T-helper 1 cell treated with Interleukin-12 subunit alpha and Interleukin-12 subunit beta and Interleukin-4 antibody, amounts not matched to agents 30 ng/mL and 1 ng/mL, for 36 hours (primary cell): ENCODE measurements around the gene BRINP1. TPM values are rescaled to one million over a fixed set of nuclear protein-coding genes. Genes with fewer than 3 reads are reported as not detected.

Source experiments
- intact Hi-C: fragments of 100-400 bp; cut with micrococcal nuclease; formaldehyde crosslinking; loops from one replicate; pipeline ENCODE4 v1.15.1; 2024
- total RNA-seq: library from RNA; stranded (reverse); gene quantifications from 2 replicates; pipeline ENCODE4 v1.2.3, GENCODE V29; 2022

Gene BRINP1, protein sequence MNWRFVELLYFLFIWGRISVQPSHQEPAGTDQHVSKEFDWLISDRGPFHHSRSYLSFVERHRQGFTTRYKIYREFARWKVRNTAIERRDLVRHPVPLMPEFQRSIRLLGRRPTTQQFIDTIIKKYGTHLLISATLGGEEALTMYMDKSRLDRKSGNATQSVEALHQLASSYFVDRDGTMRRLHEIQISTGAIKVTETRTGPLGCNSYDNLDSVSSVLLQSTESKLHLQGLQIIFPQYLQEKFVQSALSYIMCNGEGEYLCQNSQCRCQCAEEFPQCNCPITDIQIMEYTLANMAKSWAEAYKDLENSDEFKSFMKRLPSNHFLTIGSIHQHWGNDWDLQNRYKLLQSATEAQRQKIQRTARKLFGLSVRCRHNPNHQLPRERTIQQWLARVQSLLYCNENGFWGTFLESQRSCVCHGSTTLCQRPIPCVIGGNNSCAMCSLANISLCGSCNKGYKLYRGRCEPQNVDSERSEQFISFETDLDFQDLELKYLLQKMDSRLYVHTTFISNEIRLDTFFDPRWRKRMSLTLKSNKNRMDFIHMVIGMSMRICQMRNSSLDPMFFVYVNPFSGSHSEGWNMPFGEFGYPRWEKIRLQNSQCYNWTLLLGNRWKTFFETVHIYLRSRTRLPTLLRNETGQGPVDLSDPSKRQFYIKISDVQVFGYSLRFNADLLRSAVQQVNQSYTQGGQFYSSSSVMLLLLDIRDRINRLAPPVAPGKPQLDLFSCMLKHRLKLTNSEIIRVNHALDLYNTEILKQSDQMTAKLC
- not detected in 2 replicates for total RNA-seq

DNA sequence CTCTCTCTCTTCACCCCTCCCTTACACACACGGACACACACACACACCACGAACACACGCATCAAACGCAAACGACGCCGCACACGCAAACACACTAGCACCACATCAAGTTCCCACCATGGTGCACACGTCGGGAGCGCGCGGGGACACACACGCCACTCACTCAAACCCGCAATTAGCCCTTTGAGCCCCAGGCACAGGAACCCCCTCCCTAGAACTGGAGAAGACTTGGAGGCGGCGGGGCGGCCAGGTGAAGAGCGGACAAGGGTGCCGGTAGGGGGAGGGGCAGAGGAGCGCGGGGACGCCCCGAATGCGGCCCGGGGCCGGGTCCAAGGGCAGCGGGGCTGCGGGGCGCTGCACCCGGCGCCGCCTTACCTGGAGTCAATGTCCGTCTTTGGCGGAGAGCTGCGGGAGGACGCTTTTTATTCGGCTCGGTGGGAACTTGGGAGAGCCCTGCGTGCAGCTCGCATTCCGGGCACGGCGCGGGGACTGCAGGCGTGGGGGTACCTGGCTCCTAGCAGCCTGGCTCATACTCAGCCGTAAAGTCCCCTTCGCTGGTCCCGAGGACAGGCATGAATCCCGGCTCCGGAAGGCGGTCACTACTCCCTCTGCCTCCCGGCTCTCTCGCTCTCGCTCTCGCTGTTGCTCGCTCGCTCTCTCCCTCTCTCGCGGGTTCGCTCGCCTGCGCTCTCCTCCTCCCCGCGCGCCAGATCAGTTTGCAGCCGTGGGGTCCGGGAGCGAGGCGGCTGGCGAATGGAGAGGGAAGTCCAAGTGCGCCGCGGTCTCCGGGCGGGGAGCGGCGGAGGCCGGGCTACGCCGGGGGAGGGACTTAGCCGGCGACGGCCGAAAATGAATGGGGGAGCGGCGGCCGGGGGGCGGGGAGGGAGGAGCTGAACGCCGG, at the start of gene BRINP1:
TSS of gene BRINP1 (minus strand) at position 755 of the 901 bp plus-strand sequence. CDS start 56,080 bp downstream, outside the sequence.
- intact Hi-C loops: loop anchor here (10.0 kb wide), 1 partner anchor 1724 kb away; no protein-coding TSS in a partner anchor

DNA sequence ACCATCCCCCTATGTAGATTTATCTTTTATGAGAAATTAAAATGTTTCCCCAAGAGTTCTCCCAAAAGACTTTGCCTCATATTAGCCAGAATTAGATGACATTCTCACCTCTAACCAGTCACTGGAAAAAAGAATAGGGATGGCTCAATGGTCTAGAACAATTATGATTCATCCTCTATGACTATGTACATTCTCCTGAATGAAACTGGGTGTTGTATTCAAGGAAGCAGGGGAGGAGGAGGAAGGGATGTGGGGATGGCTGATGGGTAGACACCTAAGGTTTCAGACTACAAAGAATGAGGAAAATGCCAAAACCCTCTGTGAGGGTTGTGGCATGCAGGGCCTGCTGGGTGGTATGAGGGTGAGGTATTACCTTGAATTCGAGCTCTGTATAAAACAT, 49.5 kb upstream of the BRINP1 start:
- intact Hi-C loops: no loop called here

DNA sequence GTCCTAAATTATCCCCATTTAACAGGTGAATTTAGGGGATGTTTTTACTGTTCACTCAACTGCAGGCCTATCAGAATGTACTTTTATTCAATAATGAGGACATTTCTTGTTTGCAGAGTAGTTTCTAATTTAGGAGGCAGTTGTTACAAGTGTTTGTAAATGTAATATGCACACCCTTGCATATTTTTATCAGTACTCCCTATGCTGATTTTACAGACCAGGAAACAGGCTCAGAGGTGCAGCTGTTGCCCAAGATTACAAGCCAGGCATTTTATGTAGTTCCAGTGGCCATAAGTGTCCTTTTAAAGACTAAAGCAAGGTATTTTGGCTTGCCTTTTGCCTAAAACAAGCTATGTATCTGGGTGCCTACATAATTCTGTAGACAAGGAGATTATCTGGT, 47.6 kb upstream of the BRINP1 start:
- intact Hi-C loops: no loop called here

DNA sequence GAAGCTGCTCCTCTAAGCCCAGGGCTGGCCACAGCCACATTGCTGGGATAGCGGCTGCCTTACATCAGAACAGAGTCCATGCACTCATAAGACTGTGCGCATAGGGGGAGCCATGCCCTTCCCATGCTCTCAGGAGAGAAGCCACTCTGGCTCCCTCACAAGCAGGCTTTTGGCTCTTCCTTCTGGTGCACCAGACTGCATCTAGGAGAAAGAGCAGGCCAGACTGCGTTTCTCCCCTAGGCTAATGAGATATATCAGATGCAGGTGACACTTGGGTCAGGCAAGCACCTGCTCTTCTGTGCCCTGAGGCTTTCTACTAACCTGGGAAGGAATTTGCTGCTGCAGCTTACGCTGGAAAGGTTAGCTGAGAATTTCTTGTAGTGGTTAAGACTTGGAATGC, 43.2 kb upstream of the BRINP1 start:
- intact Hi-C loops: no loop called here

DNA sequence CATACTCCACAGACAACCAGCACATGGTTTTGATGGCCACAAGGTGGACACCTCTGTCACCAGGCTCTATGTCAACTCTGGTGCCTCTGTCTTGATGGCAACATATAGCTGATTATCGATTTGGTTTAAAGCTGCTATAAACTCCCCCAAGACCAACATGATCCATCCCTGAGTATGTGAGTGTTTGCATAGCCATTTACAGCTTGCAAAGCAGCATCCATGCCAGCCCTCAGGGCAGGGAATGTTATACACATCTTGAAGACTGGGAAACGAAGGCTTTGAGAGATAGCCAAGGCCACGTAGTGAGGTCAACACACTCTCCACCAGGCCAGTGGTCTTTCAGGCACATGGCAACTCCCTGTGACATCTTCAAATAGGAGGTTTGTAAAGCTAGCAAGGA, 40.3 kb upstream of the BRINP1 start:
- intact Hi-C loops: no loop called here

DNA sequence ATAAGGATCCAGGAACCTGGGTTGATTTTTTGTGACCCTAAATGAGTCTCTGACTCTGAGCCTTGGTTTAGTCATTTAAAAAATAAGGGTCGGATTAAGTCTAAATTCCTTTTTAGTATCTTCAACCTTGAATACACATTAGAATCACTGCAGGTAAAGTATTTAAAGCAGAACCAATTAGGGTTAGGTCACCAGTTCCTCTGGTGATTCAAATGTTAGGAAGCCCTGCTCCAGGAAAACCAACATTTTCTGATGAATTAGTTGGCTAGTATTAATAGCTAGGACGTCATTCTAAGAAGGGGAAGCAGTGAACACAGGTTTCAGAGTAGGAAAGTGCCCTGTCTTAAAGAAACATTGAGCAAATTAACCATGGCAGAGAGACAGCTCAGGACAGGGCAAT, 31.4 kb upstream of the BRINP1 start:
- intact Hi-C loops: no loop called here

DNA sequence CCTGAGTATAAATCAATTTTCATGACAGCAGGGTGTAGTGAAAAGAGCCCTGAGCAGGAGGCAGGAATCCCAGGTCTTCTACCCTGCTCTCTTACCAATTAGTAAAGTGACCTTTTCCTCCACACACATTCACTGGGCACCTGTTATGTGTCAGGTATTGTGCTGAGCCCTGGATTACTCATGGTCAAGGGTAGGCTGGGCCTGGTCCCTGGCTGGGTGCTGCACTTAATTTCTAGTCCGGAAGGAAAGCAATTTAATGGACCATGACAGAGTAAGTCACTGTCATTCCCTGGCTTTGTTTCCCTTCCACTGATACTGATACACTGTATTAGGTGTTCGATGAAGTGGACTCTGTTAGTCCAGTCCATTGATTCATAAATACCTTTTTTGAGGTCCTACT, 29.1 kb upstream of the BRINP1 start:
- intact Hi-C loops: no loop called here

DNA sequence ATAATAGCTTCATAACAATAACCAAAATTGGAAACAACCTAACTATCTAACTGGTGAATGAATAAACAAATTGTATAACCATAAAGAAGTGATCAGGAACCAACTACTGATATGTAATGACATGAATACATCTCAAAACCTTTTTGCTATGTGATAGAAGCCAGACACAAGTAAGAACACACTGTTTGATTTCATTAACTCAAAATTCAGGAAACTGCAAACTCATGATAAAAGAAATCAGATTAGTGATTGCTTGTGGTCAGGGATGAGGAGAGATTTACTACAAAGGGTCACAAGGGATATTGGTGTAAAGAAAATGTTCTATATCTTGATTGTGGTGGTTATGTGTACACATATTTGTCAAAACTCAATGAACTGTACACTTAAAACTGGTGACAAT, 22.6 kb upstream of the BRINP1 start:
- intact Hi-C loops: no loop called here

DNA sequence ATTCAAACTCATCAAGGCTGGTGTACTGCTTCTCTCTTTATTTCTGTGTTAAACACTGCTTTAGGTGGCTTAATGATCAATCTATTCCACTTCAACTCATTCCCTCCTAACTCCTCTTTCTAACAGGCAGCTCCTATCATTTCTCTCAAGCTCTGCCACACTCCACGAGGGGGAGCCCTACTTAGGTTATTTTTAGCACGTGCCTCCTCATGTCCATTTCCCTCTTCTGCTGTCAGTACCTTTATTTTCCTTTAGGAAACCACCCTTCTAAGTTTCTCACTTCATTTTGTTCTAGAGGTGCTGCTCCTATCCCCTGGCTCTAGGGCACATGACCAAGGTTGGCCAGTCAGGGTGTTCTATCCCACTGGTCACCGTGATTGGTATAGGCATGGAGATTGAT, 6.7 kb upstream of the BRINP1 start:
- intact Hi-C loops: no loop called here

DNA sequence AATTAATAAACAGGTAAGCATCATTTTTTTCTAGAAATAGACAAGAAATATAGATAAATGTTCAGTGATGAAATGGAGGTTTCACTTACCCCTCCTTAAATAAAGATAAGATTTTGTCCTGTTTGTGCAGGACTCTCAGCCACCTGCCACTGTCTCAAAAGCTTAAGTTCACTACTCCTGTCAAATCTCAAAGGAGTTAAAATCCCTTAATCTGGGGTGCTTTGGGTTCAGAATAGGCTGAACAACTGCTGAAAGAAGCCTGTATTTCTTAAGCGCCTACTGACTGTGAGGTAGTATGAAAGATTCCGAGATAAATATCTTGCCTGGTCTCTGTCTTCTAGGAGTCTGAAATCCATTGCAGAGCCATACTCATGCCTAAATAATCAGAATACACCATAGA, 3.7 kb upstream of the BRINP1 start:
- intact Hi-C loops: no loop called here

DNA sequence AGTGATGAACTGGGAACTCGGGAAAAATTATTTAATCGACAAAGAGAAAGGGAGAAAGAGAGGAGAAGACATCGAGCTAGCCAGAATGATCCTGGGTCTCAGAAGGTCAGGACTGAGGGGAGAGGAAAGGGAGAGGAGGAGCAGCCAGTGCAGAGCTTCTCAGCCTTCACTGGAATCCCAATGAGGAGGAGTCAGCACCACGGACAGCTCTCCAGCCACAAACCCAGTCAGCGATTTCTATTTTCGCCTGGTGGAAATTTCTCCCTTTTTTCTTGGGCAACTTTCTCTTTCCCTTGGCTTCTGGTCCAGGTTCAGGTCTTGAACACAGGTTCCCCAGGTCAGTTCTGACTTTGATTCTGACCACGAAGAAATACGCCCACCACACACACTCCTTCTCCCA, 1.6 kb upstream of the BRINP1 start:
- intact Hi-C loops: no loop called here

DNA sequence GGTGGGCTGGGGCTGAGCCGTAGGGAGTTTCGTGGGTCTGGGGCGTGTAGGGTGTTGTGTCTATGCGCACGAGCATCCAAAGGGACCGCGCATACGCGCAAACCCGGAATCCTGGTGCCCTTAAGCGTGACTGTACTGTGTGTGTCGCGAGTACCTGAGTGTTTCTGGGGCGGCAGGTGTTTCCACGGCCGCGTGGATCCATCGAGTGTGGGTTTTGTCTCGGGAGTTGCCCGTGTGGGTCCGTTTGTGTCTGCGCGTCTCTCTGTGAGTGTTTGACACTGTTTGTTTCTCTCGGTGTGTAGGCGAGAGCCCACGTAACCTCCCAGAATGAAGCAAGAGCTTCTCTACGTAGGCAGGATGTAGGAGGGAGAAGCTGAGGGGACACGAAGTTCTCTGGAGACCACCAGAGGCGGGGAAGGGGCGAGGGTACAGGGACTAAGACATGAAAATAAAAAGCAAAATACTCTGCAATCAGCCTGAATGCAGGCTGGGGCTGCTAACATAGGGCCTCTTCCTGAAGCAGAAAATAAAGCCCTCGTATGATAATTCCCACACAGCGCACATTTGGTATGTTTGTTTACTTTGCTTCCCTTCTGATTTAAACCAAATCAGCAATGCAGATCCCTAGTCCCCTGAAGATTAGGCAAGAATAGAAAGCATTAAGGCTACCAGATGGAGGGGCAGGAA, 588 bp upstream of the BRINP1 start:
- intact Hi-C loops: loop anchor here (10.0 kb wide), 1 partner anchor 1725 kb away; no protein-coding TSS in a partner anchor

DNA sequence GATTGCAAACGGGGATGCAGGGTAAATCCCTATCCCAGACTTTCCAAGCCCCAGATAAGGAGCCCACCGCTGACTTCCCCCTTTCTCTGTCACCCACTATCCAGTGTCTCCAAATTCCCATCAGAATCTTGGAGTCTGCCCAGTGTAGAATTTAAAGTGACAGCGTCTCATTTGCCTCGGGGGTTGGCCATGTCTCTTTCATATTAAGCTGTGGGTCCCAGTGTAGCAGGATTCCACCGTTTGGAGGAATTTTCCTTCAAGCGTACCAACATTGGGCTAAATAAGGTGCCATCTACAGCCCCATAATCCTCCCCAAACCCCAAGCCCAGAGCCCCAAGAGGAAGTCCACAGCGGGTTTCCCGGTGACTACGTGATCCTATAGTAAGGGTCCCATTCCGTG, 1.1 kb downstream of the BRINP1 start:
- intact Hi-C loops: loop anchor here (10.0 kb wide), 1 partner anchor 1723 kb away; no protein-coding TSS in a partner anchor

DNA sequence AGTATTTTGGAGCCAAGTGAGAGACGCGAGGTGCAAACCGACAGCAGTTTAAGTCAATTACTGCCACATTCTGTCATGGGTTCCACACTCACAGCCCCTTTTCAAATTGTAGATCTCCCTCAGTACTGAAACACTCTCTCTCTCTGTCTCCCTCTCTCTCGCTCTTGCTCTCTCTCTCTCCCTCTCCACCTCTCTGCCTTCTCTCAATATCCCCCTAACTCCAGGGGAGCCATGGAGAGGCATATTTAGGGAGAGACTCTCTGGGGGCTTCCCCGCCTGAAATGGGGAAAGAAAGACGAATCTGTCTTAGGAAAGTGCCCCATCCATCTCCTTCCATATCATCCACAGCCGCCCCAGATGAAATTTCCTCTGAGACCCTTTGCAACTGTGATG, 1.6 kb downstream of the BRINP1 start:
- intact Hi-C loops: loop anchor here (10.0 kb wide), 1 partner anchor 1723 kb away; no protein-coding TSS in a partner anchor

DNA sequence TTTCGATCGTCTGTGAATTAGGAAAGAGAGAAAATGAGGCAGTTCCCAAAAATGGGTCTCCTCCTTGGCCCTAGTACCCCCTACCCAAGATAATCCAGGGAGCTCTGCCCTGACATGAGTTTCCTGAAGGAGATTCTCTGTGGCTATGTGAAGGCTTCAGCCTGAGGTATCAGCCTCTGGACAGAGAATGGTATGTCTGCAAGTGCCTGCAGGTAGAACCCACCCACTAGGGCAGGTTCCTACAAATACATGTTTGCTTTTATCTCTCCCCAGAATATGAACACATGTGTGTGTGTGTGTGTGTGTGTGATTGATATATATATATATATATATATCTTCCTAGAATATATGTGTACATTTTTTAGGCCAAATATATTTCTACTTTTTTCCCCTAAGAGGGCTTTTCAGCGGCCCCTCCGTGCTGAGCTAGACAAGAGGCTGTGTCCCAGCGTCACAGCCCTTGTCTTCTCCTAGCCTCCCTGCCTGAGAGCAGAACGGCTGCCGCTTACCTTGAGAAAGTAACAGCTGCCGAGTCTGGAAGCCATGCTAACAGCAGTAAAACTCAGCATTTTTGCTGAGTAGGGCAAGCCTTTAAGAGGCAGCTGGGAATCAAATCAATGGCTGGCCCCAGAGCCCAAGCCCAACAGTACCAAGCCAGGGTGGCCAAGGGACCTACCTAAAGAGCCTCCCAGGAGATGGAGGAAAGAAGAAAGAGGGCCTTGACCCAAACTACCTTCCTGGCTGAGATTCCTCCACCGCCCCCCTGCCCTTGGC, 2.1 kb downstream of the BRINP1 start:
- intact Hi-C loops: loop anchor here (10.0 kb wide), 1 partner anchor 1722 kb away; no protein-coding TSS in a partner anchor

DNA sequence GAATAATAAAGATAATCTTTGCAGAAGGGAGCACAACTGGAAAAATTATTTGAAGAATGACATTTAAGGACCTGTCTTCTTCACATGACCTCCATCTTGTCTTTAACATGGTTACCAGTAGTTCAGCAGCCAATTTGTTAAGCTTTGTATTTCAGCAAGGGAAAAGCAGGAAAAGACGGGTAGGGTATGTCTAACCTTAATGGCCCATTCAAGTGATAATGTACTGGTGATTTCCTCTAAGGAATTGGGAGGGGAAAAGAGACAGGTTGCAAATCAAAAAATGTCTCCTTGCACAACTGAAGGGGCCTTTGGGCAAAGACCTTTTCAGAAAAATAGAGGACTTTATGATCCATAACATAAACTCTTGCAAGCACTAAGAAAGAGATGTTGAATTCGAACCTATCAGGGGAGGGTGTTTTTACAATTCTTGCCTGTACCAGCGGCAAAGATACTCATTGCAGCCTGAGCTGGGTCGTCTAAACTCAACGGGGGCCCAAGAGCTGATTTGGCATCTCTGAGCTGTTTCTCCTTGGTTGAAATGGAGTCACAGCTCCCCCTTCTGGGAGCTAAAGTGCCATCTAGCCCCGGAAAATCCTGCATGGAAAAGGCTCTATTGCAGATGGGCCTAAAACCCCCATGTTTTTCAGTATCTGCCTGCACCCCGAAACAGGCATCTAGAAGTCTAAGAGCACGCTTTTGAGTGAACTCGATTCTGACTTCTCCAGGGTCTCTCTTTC, 3.8 kb downstream of the BRINP1 start:
- intact Hi-C loops: loop anchor here (2.0 to 10.0 kb wide), 2 partner anchors 1583 to 1721 kb away; no protein-coding TSS in a partner anchor

DNA sequence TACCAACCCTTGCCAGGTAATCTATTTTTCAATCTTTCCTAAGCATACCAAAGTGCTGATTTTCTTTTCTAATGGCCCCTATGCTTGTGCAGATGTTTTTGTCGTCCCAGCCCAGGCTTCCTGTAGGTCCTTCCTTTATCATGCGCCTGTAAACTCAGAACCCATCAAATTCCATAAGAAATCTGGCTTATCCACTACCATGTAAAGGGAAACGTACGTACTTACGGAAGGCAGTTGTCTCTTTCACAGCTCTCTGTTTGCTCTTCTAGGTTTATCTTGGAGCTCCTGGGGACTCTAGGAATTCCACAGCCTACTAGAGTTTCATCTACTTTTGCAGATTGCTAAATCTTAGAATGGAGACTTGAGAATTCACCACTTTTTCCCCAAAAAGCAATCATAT, 9.0 kb downstream of the BRINP1 start:
- intact Hi-C loops: loop anchor here (10.0 kb wide), 1 partner anchor 1715 kb away; no protein-coding TSS in a partner anchor

DNA sequence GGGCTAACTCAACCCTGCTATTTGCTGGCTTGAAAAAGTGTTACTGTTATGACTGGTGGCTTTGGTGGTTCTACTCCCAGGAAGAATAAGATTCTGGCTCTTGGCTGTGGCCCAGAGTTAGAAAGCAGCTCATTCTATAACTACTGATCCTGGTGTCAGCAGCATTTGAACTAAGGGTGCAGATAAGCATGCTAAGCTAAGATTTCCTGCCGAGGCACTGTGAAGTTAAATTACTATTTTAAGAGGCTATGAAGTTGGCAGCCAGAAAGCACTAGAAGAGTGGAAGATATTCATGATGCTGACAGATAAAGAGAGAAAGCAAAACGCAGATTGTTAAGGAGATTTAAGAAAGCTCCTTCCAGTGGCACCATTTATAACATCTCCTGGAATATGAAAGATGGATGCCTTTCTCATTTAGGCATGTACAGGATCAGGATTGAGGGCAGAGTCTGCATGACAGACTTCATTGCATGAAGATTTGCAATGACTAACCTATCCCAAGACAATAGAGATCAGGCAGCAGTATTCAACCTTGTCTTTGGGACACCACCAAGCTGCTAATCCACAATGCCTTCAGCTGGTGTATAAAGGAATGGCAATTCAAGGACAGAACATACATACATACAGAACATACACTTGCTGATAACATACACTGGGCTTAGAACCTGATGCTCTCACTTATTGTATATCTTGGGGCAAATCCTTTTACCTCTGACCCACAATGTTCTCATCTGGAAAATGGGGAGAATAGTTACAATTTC, 11.7 kb downstream of the BRINP1 start:
- intact Hi-C loops: no loop called here
